Fibroblast of the aortic adventitia (primary cell): ENCODE measurements around the gene NCAPH2. TPM values are rescaled to one million over a fixed set of nuclear protein-coding genes. Genes with fewer than 3 reads are reported as not detected.

Experiments
- DNase-seq: peaks from one replicate; pipeline ENCODE4 v3.0.0-alpha.2; 2010; ENCODE audit warnings: low read depth
- H3K4me3 ChIP-seq: 2 replicates; pipeline ENCODE4 v1.5.1; 2011; ENCODE audit warnings: low read depth, mild to moderate bottlenecking, control low read depth, low read length, moderate library complexity
- total RNA-seq: library from RNA; depleted of rRNA; stranded (reverse); fragments of >200 nt; gene quantifications from 2 replicates; pipeline ENCODE4 v1.2.3, GENCODE V29; 2012; ENCODE audit warnings: low replicate concordance
- TF ChIP-seq, protein P1 (sequence below): IDR thresholded peaks from 2 replicates; pipeline ENCODE4 v1.5.1; 2011; ENCODE audit warnings: mild to moderate bottlenecking, low read length, control low read depth, inconsistent platforms; ENCODE audit not compliant: insufficient read depth

The NCAPH2 gene
- total RNA-seq, 1 donor = 49.1 TPM

DNA sequence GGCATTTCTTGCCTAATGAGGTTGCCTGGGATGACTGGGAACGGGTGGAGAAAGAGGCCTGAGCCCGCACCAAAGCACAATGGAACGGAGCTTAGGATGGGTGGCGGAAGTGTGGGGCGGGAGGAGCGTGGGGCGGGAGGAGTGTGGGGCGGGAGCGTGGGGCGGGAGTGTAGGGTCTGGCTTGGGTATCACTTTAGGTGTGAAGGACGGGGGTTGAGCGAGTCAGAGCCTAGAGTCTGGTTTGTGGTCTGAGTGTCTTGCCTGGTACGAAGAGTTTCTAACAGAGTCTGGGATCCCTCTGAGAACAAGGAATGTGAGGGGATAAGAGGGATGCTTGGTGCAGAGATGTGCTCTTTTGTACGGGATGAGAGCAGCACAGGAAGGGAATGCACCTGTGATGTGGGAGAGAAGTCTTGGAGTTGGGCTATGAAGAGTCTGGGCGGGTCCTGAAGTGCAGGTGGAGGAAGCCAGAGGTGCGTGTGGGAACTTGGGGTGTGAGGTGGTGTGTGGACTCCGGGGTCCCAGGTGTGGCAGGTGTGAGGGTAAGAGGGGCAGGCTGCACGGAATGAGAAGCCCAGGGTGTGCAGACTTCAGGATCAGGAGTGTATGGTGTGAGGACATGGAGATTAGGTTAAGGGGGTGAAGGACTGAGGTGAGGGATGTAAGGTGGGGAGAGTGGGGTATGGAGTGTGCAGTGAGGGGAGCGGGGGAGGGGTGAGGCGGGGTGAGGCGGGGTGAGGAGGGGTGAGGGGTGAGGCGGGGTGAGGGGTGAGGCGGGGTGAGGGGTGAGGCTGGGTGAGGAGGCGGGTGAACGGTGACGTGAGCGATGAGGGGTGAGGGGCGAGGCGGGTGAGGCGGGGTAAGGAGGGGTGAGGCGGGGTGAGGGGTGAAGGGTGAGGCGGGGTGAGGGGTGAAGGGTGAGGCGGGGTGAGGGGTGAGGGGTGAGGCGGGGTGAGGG is 53.7 kb downstream of the NCAPH2 start:
- TF ChIP-seq, protein P1, sequence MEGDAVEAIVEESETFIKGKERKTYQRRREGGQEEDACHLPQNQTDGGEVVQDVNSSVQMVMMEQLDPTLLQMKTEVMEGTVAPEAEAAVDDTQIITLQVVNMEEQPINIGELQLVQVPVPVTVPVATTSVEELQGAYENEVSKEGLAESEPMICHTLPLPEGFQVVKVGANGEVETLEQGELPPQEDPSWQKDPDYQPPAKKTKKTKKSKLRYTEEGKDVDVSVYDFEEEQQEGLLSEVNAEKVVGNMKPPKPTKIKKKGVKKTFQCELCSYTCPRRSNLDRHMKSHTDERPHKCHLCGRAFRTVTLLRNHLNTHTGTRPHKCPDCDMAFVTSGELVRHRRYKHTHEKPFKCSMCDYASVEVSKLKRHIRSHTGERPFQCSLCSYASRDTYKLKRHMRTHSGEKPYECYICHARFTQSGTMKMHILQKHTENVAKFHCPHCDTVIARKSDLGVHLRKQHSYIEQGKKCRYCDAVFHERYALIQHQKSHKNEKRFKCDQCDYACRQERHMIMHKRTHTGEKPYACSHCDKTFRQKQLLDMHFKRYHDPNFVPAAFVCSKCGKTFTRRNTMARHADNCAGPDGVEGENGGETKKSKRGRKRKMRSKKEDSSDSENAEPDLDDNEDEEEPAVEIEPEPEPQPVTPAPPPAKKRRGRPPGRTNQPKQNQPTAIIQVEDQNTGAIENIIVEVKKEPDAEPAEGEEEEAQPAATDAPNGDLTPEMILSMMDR = no peak
- DNase-seq = no peak
- no peak overlapping the region for H3K4me3 ChIP-seq

DNA sequence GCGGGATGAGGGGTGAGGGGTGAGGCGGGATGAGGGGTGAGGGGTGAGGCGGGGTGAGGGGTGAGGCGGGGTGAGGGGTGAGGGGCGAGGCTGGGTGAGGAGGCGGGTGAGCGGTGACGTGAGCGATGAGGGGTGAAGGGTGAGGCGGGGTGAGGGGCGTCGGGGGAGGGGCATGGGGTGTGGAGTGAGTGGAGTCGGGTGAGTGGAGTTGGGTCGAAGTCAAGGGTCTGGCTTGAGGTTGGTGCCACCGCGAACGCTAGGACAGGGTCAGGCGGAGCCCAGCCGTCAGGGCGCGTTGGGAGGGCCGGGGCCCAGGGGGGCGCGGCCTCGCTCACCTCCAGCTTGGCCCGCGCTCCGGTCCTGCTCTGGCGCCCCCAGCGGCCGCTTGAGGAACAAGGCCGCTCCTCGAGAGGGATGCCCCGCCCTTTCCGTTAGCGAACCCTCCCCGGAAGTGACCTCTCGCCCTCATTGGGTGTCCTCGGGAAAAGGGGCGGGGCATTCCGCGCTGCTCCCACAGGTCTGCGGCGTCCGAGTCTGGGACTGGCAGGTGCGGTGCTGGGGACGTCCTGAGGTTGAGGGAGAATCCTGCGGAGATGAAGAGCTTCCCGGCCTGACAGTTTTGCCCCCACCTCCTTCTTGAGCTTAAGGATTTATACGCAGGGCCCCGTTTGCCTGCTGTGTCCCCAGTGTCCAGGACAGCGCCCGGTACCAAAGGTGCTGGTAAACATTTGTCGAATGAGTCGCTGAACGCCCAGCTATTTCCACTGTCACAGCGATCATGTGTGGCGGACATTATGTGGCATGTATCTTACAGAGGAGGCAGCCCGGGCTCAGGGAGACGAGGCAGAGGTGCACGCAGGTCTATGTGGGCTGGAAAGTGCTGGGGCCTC is 54.7 kb downstream of the NCAPH2 start, which contains the start of gene SYCE3:
SYCE3 (minus strand) TSS at position 397 of the 890 bp plus-strand sequence. CDS start 6,514 bp downstream, outside the sequence.
- H3K4me3 ChIP-seq = peak within 1 kb of the TSS; percentile 71
- peak; percentile 81 for DNase-seq
- TF ChIP-seq, protein P1 = peak; percentile 80

DNA sequence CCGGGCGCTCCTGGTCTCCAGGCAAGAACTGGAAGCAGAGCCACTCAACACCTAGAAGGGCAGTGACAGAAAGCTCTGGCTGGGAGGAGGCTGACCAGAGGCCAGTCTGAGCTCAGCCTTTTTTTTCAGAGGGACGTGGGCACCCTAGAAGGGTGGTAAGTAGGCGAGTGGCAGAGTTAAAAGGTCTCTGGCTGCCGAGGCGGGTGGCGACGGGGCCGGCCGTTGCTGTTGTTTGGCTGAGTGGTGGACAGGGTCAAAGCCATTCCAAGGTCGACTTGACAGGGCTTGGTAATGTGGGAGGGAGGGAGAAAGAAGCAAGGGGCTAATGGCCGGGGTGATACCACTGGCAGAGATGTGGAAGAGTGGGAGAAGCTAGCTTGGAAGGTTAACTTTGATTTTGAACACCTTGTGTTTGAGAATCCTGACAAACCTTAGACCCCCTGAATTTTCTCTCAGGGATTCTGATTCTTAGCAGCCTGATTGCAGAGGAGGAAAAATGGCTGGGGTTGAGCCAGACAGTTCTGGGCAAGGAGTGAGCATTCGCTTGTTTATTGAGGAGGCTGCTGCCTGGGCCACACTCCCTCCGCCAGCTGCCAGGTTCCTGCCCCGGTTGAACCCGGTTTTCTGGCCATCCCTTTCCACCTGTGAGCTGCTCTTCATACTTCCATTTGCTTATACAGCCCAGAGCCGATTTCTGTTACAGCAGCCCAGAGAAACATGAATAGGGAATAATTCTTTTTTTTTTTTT is 55.6 kb downstream of the NCAPH2 start:
- TF ChIP-seq, protein P1 = no peak
- DNase-seq = no peak
- peak overlapping the region; percentile 71 for H3K4me3 ChIP-seq

DNA sequence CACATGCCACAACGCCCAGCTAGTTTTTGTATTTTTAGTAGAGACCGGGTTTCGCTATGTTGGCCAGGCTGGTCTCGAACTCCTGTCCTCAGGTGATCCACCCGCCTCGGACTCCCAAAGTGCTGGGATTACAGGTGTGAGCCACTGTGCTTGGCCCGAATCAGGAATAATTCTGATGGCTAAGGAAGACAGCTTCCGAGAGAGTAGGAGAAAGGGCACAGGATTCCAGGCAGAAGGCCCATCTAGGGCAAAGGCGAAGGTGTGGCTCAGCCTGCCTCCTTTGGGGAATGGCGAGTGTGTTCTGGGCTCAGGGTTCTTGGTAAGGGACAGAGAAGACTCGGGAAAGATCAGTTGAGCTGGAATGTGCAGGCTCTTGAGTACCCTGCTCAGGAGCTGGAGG is 56.3 kb downstream of the NCAPH2 start:
- H3K4me3 ChIP-seq = no peak overlapping the region
- DNase-seq = no peak
- TF ChIP-seq, protein P1 = no peak

DNA sequence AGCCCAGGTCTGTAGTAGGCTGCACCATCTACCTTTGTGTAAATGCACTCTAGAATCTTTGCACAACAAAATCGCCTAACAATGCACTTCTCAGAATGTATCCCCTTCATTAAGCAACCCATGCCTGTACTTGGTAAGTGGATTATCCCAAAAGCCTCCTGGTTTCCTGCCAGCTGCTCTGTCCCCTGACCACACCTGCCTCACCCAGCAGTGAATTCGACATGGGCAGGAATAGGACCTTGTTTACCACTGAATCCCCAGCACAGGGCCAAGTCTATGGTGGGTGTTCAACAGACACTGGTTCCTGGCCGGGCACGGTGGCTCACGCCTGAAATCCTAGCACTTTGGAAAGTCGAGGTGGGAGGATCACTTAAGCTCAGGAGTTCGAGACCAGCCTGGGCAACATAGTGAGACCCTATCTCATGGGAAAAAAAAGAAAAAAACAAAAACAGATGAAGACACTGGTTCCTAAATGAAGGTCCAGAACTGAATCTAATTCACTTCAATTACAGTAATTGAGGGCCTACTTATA is 59.8 kb downstream of the NCAPH2 start:
- TF ChIP-seq, protein P1 = no peak
- DNase-seq = no peak
- H3K4me3 ChIP-seq = no peak overlapping the region

DNA sequence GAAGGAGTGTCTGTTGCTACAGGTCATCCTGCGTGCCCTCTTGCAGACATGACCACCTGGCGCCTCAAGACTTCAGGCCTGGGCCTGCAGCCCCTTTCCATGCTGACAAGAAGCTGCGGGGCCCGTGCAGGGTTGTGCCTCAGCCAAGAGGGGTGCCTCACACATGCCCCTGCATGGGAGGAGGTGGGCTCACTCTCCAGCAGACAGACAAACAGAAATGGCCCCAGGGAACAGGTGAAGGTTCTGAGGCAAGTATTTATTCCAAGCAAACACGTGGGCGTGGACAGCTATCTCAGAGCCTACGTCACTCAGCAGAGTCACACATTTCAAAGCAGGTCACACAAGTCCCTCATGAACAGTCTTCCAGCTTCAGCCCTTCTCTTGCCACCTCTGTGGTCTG is 60.6 kb downstream of the NCAPH2 start:
- TF ChIP-seq, protein P1 = no peak
- no peak for DNase-seq
- H3K4me3 ChIP-seq = no peak overlapping the region
